HepG2 (cell line): ENCODE results near the gene BST1. TPM values are rescaled to one million over a fixed set of nuclear protein-coding genes. Genes with fewer than 3 reads are reported as not detected.

ENCODE experiments used
- ATM ChIP-seq: fragments of 450-650 bp; IDR thresholded peaks from 2 replicates; pipeline ENCODE4 v1.7.1; 2017; ENCODE audit warnings: mild to moderate bottlenecking, borderline replicate concordance
- FOSL1 ChIP-seq: sonication (generic); formaldehyde crosslinking; IDR thresholded peaks from 2 replicates; pipeline ENCODE4 v1.9.0; 2021; ENCODE audit warnings: missing genetic modification reagents, borderline replicate concordance
- HOXA3 ChIP-seq: sonication (generic); formaldehyde crosslinking; IDR thresholded peaks from 2 replicates; pipeline ENCODE4 v1.5.0; 2020; ENCODE audit warnings: missing genetic modification reagents
- KLF12 ChIP-seq: sonication (generic); formaldehyde crosslinking; IDR thresholded peaks from 2 replicates; pipeline ENCODE4 v1.4.0; 2020; ENCODE audit warnings: missing genetic modification reagents, borderline replicate concordance
- MED8 ChIP-seq: sonication (generic); formaldehyde crosslinking; IDR thresholded peaks from 2 replicates; pipeline ENCODE4 v1.8.1; 2023; ENCODE audit warnings: mild to moderate bottlenecking, missing genetic modification reagents; ENCODE audit not compliant: insufficient replicate concordance
- NFYC ChIP-seq: IDR thresholded peaks from 2 replicates; pipeline ENCODE4 v1.6.1; 2016; ENCODE audit warnings: missing genetic modification reagents, missing compliant biosample characterization
- NR2F1 ChIP-seq, 2 experiments: fragments of 450-650 bp in 1 of 2; formaldehyde crosslinking in 1 of 2; IDR thresholded peaks; 2 replicates each; pipeline versions ENCODE4 v1.5.0 to v1.6.1; 2016 to 2020; ENCODE audit warnings: mild to moderate bottlenecking in 1 of 2, missing compliant biosample characterization in 1 of 2, missing genetic modification reagents in 1 of 2, moderate library complexity in 1 of 2
- ZNF614 ChIP-seq: IDR thresholded peaks from 2 replicates; pipeline ENCODE4 v1.6.1; 2018; ENCODE audit warnings: missing biosample characterization, missing genetic modification reagents, inconsistent platforms, borderline replicate concordance
- ZNF720 ChIP-seq: sonication (generic); formaldehyde crosslinking; IDR thresholded peaks from 2 replicates; pipeline ENCODE4 v1.4.0; 2020; ENCODE audit warnings: missing genetic modification reagents
- polyA plus RNA-seq, 8 experiments: library from polyadenylated mRNA; depleted of rRNA in 3 of 8; stranded (reverse) in 7 of 8; unstranded in 1 of 8; fragments of >200 nt; fragmentation: Illumina TruSeq in 4 of 8; extraction: Trizol in 4 of 8; gene quantifications; 2 replicates each; pipeline versions ENCODE4 v1.2.1 to v1.2.3, GENCODE V29; 2011 to 2016; ENCODE audit warnings: low read depth in 4 of 8, missing spikeins in 1 of 8, mixed read lengths in 1 of 8; ENCODE audit not compliant: insufficient read depth in 1 of 8
- total RNA-seq, 5 experiments: library from RNA; depleted of rRNA; stranded (reverse); fragments of >200 nt; fragmentation: Illumina TruSeq; extraction: Trizol; gene quantifications; 2 replicates each; pipeline ENCODE4 v1.2.3, GENCODE V29; 2016; ENCODE audit warnings: low read depth in 1 of 5
- TF ChIP-seq, protein P1 (sequence below): IDR thresholded peaks from 2 replicates; pipeline ENCODE4 v1.6.1; 2016; ENCODE audit warnings: low read depth, missing genetic modification reagents, missing compliant biosample characterization
- TF ChIP-seq, protein P2 (sequence below): sonication (generic); formaldehyde crosslinking; IDR thresholded peaks from 2 replicates; pipeline ENCODE4 v1.4.0; 2020; ENCODE audit warnings: mild to moderate bottlenecking, missing genetic modification reagents
- TF ChIP-seq, protein P3 (sequence below): sonication (generic); formaldehyde crosslinking; IDR thresholded peaks from 2 replicates; pipeline ENCODE4 v1.4.0; 2020; ENCODE audit warnings: missing genetic modification reagents
- TF ChIP-seq, protein P4 (sequence below): sonication (generic); formaldehyde crosslinking; IDR thresholded peaks from 2 replicates; pipeline ENCODE4 v1.4.0; 2020; ENCODE audit warnings: mild to moderate bottlenecking, missing genetic modification reagents, borderline replicate concordance
- TF ChIP-seq, protein P5 (sequence below), 2 experiments: sonication (generic) in 1 of 2; formaldehyde crosslinking in 1 of 2; IDR thresholded peaks; 2 replicates each; pipeline versions ENCODE4 v1.4.0 to v1.6.1; 2018 to 2020; ENCODE audit warnings: missing genetic modification reagents in 2 of 2, borderline replicate concordance in 1 of 2, low read depth in 1 of 2, mild to moderate bottlenecking in 1 of 2, missing biosample characterization in 1 of 2
- TF ChIP-seq, protein P6 (sequence below): sonication (generic); formaldehyde crosslinking; IDR thresholded peaks from 2 replicates; pipeline ENCODE4 v1.4.0; 2020; ENCODE audit warnings: missing genetic modification reagents, borderline replicate concordance

Gene BST1
- total and polyA plus RNA-seq, 2 of the 13 experiments (the other 11 are each of a cell fraction or from before 2014, with no cell fraction given) = 0.09 to 0.49 TPM

DNA sequence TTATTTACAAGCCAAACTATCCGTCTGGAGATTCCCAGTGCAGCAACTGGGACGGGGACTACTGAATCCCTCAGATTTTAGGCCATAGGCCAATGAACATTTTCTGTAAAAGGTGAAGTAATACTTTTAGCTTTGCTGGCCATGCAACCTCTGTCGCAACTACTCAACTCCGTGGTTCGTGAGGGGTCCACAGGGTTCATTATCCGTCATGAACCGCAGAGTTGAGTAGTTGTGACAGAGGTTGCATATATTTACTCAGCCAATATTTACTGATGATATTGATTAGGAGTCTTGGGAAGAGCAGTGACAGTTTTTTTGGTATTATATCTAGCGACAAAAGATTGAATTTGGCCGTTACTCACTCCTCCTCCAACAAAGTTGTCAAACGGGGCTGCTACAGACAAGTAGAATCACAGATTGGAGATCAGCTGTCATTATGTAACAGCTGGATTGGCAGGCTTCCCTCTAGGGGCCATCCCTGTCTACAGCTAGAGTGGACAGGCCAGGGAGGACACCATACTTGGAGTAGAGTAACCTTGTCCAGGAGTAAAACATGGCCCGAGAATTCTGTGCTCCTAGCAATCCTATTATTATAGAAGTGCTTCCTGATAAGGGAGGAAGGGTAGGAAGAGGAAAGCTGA is 38.0 kb downstream of the BST1 start (continued):
- TF ChIP-seq, protein P1, sequence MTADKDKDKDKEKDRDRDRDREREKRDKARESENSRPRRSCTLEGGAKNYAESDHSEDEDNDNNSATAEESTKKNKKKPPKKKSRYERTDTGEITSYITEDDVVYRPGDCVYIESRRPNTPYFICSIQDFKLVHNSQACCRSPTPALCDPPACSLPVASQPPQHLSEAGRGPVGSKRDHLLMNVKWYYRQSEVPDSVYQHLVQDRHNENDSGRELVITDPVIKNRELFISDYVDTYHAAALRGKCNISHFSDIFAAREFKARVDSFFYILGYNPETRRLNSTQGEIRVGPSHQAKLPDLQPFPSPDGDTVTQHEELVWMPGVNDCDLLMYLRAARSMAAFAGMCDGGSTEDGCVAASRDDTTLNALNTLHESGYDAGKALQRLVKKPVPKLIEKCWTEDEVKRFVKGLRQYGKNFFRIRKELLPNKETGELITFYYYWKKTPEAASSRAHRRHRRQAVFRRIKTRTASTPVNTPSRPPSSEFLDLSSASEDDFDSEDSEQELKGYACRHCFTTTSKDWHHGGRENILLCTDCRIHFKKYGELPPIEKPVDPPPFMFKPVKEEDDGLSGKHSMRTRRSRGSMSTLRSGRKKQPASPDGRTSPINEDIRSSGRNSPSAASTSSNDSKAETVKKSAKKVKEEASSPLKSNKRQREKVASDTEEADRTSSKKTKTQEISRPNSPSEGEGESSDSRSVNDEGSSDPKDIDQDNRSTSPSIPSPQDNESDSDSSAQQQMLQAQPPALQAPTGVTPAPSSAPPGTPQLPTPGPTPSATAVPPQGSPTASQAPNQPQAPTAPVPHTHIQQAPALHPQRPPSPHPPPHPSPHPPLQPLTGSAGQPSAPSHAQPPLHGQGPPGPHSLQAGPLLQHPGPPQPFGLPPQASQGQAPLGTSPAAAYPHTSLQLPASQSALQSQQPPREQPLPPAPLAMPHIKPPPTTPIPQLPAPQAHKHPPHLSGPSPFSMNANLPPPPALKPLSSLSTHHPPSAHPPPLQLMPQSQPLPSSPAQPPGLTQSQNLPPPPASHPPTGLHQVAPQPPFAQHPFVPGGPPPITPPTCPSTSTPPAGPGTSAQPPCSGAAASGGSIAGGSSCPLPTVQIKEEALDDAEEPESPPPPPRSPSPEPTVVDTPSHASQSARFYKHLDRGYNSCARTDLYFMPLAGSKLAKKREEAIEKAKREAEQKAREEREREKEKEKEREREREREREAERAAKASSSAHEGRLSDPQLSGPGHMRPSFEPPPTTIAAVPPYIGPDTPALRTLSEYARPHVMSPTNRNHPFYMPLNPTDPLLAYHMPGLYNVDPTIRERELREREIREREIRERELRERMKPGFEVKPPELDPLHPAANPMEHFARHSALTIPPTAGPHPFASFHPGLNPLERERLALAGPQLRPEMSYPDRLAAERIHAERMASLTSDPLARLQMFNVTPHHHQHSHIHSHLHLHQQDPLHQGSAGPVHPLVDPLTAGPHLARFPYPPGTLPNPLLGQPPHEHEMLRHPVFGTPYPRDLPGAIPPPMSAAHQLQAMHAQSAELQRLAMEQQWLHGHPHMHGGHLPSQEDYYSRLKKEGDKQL (CRISPR knock-in tag) = peak; percentile 41; the same call in 1 of the 2 replicates
- TF ChIP-seq MED8 (CRISPR knock-in tag) = no peak
- TF ChIP-seq NR2F1 (CRISPR knock-in tag; IDR thresholded peaks at IDR 0.05) = peak in 1 of 2 experiments; percentile 65; a peak in 1 of 4 replicates
- TF ChIP-seq, protein P2, sequence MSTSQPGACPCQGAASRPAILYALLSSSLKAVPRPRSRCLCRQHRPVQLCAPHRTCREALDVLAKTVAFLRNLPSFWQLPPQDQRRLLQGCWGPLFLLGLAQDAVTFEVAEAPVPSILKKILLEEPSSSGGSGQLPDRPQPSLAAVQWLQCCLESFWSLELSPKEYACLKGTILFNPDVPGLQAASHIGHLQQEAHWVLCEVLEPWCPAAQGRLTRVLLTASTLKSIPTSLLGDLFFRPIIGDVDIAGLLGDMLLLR (CRISPR knock-in tag) = no peak
- TF ChIP-seq, protein P3, sequence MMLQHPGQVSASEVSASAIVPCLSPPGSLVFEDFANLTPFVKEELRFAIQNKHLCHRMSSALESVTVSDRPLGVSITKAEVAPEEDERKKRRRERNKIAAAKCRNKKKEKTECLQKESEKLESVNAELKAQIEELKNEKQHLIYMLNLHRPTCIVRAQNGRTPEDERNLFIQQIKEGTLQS (CRISPR knock-in tag) = no peak
- peak; percentile 59; the same call in 1 of the 2 replicates for TF ChIP-seq ZNF614 (CRISPR knock-in tag)
- TF ChIP-seq ATM = no peak
- 0 out of 2 replicates have a peak, but pooled peaks have one; percentile 9 for TF ChIP-seq HOXA3 (CRISPR knock-in tag)
- TF ChIP-seq, protein P4, sequence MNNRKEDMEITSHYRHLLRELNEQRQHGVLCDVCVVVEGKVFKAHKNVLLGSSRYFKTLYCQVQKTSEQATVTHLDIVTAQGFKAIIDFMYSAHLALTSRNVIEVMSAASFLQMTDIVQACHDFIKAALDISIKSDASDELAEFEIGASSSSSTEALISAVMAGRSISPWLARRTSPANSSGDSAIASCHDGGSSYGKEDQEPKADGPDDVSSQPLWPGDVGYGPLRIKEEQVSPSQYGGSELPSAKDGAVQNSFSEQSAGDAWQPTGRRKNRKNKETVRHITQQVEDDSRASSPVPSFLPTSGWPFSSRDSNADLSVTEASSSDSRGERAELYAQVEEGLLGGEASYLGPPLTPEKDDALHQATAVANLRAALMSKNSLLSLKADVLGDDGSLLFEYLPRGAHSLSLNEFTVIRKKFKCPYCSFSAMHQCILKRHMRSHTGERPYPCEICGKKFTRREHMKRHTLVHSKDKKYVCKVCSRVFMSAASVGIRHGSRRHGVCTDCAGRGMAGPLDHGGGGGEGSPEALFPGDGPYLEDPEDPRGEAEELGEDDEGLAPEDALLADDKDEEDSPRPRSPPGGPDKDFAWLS (CRISPR knock-in tag) = no peak
- TF ChIP-seq, protein P5, sequence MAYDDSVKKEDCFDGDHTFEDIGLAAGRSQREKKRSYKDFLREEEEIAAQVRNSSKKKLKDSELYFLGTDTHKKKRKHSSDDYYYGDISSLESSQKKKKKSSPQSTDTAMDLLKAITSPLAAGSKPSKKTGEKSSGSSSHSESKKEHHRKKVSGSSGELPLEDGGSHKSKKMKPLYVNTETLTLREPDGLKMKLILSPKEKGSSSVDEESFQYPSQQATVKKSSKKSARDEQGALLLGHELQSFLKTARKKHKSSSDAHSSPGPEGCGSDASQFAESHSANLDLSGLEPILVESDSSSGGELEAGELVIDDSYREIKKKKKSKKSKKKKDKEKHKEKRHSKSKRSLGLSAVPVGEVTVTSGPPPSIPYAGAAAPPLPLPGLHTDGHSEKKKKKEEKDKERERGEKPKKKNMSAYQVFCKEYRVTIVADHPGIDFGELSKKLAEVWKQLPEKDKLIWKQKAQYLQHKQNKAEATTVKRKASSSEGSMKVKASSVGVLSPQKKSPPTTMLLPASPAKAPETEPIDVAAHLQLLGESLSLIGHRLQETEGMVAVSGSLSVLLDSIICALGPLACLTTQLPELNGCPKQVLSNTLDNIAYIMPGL (CRISPR knock-in tag; IDR thresholded peaks at IDR 0.05; ENCODE audit: borderline replicate concordance in 1 of 2, low read depth in 1 of 2) = no peak
- TF ChIP-seq ZNF720 (CRISPR knock-in tag) = no peak
- TF ChIP-seq FOSL1 = no peak
- no peak for TF ChIP-seq KLF12
- TF ChIP-seq NFYC (CRISPR knock-in tag) = no peak
- TF ChIP-seq, protein P6, sequence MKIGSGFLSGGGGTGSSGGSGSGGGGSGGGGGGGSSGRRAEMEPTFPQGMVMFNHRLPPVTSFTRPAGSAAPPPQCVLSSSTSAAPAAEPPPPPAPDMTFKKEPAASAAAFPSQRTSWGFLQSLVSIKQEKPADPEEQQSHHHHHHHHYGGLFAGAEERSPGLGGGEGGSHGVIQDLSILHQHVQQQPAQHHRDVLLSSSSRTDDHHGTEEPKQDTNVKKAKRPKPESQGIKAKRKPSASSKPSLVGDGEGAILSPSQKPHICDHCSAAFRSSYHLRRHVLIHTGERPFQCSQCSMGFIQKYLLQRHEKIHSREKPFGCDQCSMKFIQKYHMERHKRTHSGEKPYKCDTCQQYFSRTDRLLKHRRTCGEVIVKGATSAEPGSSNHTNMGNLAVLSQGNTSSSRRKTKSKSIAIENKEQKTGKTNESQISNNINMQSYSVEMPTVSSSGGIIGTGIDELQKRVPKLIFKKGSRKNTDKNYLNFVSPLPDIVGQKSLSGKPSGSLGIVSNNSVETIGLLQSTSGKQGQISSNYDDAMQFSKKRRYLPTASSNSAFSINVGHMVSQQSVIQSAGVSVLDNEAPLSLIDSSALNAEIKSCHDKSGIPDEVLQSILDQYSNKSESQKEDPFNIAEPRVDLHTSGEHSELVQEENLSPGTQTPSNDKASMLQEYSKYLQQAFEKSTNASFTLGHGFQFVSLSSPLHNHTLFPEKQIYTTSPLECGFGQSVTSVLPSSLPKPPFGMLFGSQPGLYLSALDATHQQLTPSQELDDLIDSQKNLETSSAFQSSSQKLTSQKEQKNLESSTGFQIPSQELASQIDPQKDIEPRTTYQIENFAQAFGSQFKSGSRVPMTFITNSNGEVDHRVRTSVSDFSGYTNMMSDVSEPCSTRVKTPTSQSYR (CRISPR knock-in tag) = no peak
